ENCODE measurements around the gene PRSS38.

- TF ChIP-seq EZH2 (IDR thresholded peaks at IDR 0.05) (no peak), POLR2AphosphoS5 (IDR thresholded peaks at IDR 0.05; ENCODE audit: borderline replicate concordance, low read depth, low read length) (no peak)
Observed at GRCh38 chr1:227766653-227767277, 48.7 kb upstream of the PRSS38 start.
